ENCODE measurements around the gene FILIP1L.
"Not testable (repeated sequence)": the region's sequence is repeated elsewhere in the genome, so short reads cannot be mapped to it uniquely, and the experiment has no call there.

Gene FILIP1L

GRCh38 chr3:100075851-100076730 lies 38.2 kb downstream of the FILIP1L start:
- DNase-seq (ENCODE audit: low read depth in 2 of 2, low spot score in 1 of 2), result no peak

DNA sequence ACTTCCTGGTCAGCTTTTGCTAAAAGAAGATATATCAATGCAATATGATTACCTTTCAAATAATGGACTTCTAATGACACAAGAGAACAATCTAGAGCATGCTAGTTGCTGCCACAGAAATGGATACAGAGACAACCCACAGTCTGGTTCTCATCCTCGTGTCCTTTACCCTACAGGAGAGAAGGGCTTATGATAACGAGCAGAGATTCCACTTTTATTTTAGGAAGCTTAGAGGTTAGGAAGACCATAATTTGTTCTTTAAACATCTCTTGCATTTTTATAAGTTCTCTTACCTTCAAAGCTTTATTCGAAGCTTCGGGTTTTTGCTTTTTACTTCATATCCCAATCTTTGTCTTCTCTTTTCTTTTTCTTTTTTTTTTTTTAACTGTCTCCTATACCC lies 39.1 kb downstream of the FILIP1L start:
- no peak for DNase-seq (ENCODE audit: low read depth in 2 of 2, low spot score in 1 of 2)

- DNase-seq (ENCODE audit: low read depth in 2 of 2, low spot score in 1 of 2), result no peak
These were observed 40.5 kb downstream of the FILIP1L start for GRCh38 chr3:100073714-100074307.

DNA sequence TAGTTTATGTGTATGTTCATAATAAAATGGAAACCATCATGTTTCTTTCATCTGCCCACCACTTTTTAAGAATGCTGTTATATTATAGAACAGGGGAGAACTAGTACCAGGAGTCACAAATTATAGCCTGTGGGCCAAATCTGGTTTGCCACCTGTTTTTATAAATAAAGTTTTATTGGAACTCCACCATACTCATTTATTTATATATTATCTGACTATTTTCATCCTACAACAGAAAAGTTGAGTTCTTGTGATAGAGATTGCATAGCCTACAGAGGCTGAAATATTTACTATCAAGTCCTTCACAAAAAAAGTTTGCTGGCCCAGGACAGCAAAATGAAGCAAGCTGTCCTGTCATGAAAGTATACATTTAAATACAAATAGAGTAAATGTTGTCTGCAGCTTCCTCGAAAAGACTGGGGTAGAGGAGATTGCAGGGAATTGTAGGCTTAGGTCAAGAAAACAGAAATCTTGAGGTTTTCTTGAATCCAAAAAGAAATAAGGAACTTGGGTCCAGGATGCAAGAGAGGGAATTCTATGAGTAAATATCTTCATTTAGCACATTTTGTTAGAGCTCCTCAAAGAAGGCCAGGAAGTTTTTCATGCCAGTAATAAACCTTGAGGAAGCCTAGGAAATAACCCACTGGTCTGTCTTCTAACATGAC lies 41.1 kb downstream of the FILIP1L start:
- no peak for DNase-seq (ENCODE audit: low read depth in 2 of 2, low spot score in 1 of 2)

DNA sequence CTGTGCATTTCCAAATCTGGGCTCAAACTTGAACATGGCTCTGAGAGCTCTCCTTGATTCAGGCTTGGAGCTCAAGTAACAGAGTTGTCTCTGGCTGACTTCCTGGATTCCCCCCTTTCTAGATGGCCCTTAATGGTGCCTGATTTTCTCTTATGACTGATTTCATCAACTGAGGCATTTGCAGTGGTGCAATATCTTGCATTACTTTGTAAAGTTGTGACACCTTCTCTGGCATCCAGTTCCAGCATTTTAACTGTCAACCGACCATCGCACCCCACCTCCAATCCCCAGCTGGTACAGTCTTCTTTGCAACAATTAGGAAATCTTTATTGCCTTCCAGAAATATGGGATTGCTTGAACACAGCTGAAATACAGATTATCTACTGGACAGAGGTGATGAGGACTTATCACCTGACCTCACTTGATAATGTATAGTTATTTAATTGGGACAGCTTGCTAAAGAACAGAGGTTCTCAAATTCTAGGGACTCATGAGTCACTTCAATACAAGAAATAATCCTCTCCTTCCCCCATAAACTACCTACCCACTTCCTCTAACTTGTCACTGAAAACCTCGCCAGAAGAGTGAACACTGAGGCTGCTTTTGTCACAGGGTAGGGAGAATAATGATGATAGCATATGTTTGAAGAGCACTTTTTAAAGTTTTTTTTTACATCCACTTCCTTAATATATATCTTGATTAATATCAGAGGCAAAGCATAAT lies 41.8 kb downstream of the FILIP1L start:
- DNase-seq (ENCODE audit: low read depth in 2 of 2, low spot score in 1 of 2), result no peak

GRCh38 chr3:100069472-100069871 lies 44.8 kb downstream of the FILIP1L start:
- DNase-seq (ENCODE audit: low read depth in 2 of 2, low spot score in 1 of 2), result no peak

DNA sequence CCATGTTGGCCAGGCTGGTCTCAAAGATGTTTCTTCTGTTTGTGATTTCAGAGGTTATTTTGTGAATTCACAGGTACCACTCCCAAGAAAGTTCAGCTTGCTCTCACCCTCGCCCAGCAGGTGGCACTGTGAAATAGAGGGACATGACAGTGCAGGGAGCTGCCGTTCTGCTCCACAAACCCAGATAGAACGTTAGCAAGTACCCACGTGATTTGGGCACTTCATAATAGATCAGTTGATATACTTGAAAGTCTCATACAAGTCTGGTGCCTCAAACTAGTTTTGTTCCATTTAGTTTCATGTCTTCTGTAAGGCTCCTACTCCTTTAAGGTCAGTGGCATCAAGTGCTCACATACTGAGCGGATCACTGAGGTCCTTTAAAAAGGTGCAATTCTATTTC lies 45.5 kb downstream of the FILIP1L start:
- peak; percentile 23 to 57 for DNase-seq (ENCODE audit: low read depth in 2 of 2, low spot score in 1 of 2)

GRCh38 chr3:100067589-100067988 lies 46.7 kb downstream of the FILIP1L start:
- no peak for DNase-seq (ENCODE audit: low read depth in 2 of 2, low spot score in 1 of 2)

DNA sequence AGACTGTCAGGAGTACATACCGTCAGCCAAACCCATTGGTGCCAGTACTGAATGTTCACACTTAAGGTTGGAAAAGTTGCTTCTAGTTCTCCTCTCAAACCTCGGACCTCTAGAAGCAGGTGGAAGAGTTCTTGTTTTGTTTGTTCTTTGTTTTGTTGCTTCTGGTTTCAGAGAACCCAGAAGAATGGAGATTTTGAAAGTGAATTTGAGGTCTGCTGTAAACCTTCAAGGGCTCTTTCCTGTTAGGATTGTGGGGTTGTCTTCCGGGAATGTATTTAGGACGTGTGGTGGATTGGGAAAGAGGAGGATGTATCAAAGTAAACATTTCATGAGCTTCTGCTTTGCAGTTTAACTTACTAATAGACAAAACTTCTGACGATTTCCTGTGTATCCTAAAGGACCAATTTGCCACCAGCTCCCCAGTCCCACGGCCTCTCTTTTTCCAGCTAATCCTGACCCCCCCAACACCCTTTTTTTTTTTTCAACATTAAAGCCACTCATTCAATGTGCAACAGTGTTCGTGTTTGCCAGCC lies 50.3 kb downstream of the FILIP1L start:
- no peak for DNase-seq (ENCODE audit: low read depth in 2 of 2, low spot score in 1 of 2)

DNA sequence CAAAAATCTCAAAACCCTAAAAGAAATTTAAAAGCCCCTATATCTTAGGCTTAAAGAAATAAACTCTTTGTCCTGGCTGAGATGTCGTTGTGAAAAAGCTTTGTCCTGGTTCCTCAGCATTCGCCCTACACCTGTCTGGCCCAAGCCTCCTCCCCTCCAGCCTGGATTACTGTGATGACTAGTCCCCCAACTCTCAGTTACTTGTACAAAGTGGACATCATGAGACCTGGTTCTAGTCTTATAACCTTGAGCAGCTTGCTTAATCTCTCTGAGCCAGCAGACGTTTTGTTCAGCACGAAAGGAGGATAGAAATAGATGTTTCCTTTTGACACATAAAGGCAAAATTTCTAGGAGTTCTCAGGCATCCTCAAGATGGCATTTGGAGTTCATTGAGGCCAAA lies 51.6 kb downstream of the FILIP1L start:
- no peak for DNase-seq (ENCODE audit: low read depth in 2 of 2, low spot score in 1 of 2)

DNA sequence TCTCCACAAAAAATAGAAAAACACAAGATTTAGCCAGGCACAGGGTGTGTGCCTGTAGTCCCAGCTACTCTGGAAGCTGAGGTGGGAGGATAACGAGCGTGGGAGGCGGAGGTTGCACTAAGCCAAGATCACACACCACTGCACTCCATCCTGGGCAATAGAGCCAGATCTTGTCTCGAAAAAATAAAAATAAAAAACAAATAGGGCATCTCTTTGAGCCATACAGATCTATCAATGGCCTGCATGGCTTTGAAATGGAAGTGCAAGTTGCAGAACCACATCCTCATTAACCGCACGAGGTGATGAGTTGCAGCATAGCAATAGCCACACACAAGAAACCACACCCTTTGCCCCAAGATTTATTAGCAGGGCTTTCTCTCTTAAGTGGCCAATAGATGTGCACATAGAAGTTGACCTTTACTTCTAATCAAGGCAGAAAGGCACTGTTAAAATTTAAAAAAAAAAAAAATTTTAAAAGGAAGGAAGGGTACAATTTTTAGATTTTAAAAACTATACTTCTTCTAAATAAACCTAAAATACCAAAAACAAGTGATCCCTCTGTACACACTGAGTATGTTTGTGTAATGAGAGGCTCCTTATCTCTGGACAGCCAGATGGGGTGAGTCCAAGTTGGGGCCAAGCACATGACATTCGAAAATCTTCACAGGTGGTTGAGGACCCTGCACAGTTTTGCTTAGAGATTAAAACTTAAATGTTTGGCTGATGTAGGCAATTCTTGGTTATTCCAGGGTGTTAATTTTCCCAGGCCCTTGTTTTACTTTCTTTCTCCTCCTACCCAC lies 53.4 kb downstream of the FILIP1L start:
- no peak for DNase-seq (ENCODE audit: low read depth in 2 of 2, low spot score in 1 of 2)

- DNase-seq (ENCODE audit: low read depth in 2 of 2, low spot score in 1 of 2), result no peak
These were observed 54.8 kb downstream of the FILIP1L start for GRCh38 chr3:100059472-100059871.

DNA sequence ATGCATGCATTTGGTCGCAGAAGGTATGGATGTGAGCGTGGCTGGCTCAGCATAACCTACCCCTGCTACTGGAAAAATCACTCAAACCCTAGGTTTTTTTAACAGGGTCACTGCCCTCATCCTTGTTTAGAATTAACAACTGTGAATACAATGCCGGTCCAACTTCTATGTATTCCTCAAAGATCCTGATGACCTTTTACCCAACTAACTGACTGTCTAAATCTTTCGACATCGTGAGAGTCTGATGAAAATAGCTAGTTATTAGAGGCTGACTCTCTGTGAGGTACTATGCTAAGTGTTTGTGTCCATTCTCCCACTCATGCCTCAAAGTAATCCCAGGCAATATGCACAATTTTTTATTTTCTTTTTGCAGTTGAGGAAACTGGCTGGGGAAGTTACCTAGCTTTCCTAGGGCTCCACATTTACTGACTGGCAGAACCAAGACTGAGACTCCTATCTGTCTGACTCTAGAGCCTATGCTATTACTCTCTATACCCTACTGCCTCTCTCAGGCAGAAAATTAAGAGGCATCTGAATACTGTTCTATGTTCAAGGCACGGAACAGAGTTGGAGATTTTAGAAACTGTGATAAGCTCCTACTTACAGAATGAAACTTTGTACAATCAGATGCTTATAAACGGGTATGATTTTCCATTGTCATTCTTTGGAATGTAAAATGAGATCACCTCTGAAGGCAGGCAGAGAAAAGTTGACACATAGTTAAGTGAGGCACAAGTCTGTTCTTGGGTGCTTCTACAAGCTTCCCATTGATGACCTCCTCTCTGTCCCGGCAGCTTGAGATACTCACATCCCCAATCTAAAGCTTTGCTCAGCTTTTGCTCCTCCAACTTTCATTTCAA lies 56.4 kb downstream of the FILIP1L start:
- DNase-seq (ENCODE audit: low read depth in 2 of 2, low spot score in 1 of 2), result no peak

GRCh38 chr3:100053951-100054620 lies 60.2 kb downstream of the FILIP1L start:
- no peak for DNase-seq (ENCODE audit: low read depth in 2 of 2, low spot score in 1 of 2)

DNA sequence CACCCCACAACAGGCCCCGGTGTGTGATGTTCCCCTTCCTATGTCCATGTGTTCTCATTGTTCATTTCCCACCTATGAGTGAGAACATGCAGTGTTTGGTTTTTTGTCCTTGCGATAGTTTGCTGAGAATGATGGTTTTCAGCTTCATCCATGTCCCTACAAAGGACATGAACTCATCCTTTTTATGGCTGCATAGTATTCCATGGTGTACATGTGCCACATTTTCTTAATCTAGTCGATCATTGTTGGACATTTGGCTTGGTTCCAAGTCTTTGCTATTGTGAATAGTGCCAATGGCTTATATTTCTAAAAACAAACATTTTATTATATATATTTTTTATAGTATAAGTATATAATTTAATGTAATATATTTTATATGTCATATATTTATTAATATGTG lies 62.8 kb downstream of the FILIP1L start:
- DNase-seq (ENCODE audit: low read depth in 2 of 2, low spot score in 1 of 2), result not testable (repeated sequence)

DNA sequence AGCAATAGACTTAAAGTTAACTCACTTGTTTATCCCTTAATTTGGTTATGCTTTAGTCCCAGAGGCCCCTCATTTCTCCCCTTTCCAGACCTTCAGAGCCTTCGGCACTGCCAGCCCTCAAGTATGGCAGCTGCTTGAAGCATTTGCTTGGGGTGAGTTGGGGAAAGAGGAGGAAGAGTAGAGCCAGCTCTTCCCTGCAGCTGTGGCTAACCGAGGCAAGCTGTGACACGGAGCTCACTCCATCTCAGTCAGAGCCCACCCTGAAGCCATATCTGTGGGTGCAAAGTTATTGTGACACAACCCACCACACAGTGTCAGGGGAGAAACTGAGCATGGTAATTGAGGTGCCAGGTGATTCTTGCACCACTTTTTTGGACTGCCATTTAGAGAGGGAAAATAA lies 66.1 kb downstream of the FILIP1L start:
- no peak for DNase-seq (ENCODE audit: low read depth in 2 of 2, low spot score in 1 of 2)

GRCh38 chr3:100047455-100048141 lies 66.7 kb downstream of the FILIP1L start:
- no peak for DNase-seq (ENCODE audit: low read depth in 2 of 2, low spot score in 1 of 2)

- no peak for DNase-seq (ENCODE audit: low read depth in 2 of 2, low spot score in 1 of 2)
These were observed 67.3 kb downstream of the FILIP1L start for GRCh38 chr3:100046986-100047385.

Data from stimulated activated CD8-positive, alpha-beta memory T cell treated with anti-CD3 and anti-CD28 coated beads, Interleukin-4, amount 100 ng/mL, for 1 hour (primary cell).